Vagina (tissue), 2 donors: ENCODE data around the gene CERCAM. TPM values are rescaled to one million over a fixed set of nuclear protein-coding genes. Genes with fewer than 3 reads are reported as not detected.

Source experiments
- DNase-seq, 2 donors: peaks; one replicate each; pipeline ENCODE4 v3.0.0-alpha.2; 2017; ENCODE audit errors: extremely low spot score in 2 of 2
- H3K27ac ChIP-seq: fragments of 200-600 bp; sonication (generic); one replicate; pipeline ENCODE4 v1.5.1; 2019
- H3K27me3 ChIP-seq: fragments of 200-600 bp; sonication (generic); one replicate; pipeline ENCODE4 v1.5.1; 2019
- H3K36me3 ChIP-seq, 2 donors: fragments of 200-600 bp; sonication (generic); one replicate each; pipeline ENCODE4 v1.5.1; 2017 to 2019
- H3K4me1 ChIP-seq: fragments of 200-600 bp; sonication (generic); one replicate; pipeline ENCODE4 v1.5.1; 2019
- H3K4me3 ChIP-seq, 2 donors: fragments of 200-600 bp; sonication (generic); 1 replicate in 1 of 2; 2 replicates in 1 of 2; pipeline ENCODE4 v1.5.1; 2016 to 2019
- H3K9me3 ChIP-seq: fragments of 200-600 bp; sonication (generic); one replicate; pipeline ENCODE4 v1.5.1; 2019
- CTCF ChIP-seq, 3 experiments: fragments of 450-650 bp in 2 of 3; fragments of 200-600 bp in 1 of 3; sonication (generic) in 1 of 3; IDR thresholded peaks; one replicate each; pipeline ENCODE4 v1.5.1; 2017 to 2019; ENCODE audit warnings: antibody characterized with exemption in 3 of 3, mild to moderate bottlenecking in 2 of 3, moderate library complexity in 2 of 3
- POLR2A ChIP-seq, 2 donors: fragments of 450-650 bp; IDR thresholded peaks; one replicate each; pipeline ENCODE4 v1.6.1; 2017; ENCODE audit warnings: antibody characterized with exemption in 2 of 2, mild to moderate bottlenecking in 2 of 2, moderate library complexity in 2 of 2
- POLR2AphosphoS5 ChIP-seq, 2 donors: sonication (generic); formaldehyde crosslinking; IDR thresholded peaks; one replicate each; pipeline ENCODE4 v1.9.0; 2017; ENCODE audit warnings: antibody characterized with exemption in 2 of 2, mild to moderate bottlenecking in 2 of 2, low read depth in 1 of 2; ENCODE audit not compliant: insufficient read depth in 1 of 2
- intact Hi-C: fragments of 100-400 bp; cut with DNase I; formaldehyde crosslinking; loops from one replicate; pipeline ENCODE4 v1.15.1; 2023
- total RNA-seq: library from RNA; depleted of rRNA; stranded (reverse); fragments of >200 nt; gene quantifications from one replicate; pipeline ENCODE4 v1.2.3, GENCODE V29; 2016

Gene CERCAM
- total RNA-seq, 1 donor from 2014 or later, result 36.1 TPM

GRCh38 chr9:128414461-128414860, 6.2 kb upstream of the CERCAM start:
- Histone ChIP-seq H3K9me3 (no peaks in the 10 kb centered on the region), H3K4me3 (no peak overlapping the region), H3K36me3 (no peaks in the 10 kb centered on the region), H3K27ac (no peak overlapping the region), H3K4me1 (peaks cover 7% of the 10 kb centered on the region), H3K27me3 (no peaks in the 10 kb centered on the region)
- TF ChIP-seq POLR2A (IDR thresholded peaks at IDR 0.05) (no peak), CTCF (IDR thresholded peaks at IDR 0.05) (no peak), POLR2AphosphoS5 (IDR thresholded peaks at IDR 0.05; ENCODE audit: insufficient read depth in 1 of 2, low read depth in 1 of 2) (no peak)
- no peak for DNase-seq
- intact Hi-C loops, result loop anchor here (10.0 kb wide), 1 partner anchor 50 kb away; no protein-coding TSS in a partner anchor

- Histone ChIP-seq H3K27me3 (no peaks in the 10 kb centered on the region), H3K27ac (no peak overlapping the region), H3K9me3 (no peaks in the 10 kb centered on the region), H3K4me3 (no peak overlapping the region), H3K36me3 (no peaks in the 10 kb centered on the region), H3K4me1 (peaks cover 13% of the 10 kb centered on the region)
- no peak for TF ChIP-seq CTCF (IDR thresholded peaks at IDR 0.05)
- no peak for TF ChIP-seq POLR2A (IDR thresholded peaks at IDR 0.05)
- TF ChIP-seq POLR2AphosphoS5 (IDR thresholded peaks at IDR 0.05; ENCODE audit: insufficient read depth in 1 of 2, low read depth in 1 of 2), result no peak
- no peak for DNase-seq
- intact Hi-C loops, result loop anchor here (10.0 kb wide), 1 partner anchor 50 kb away; no protein-coding TSS in a partner anchor
Measured at GRCh38 chr9:128415281-128415680, 5.4 kb upstream of the CERCAM start.

- Histone ChIP-seq H3K9me3 (no peaks in the 10 kb centered on the region), H3K27me3 (no peaks in the 10 kb centered on the region), H3K4me1 (peaks cover 16% of the 10 kb centered on the region), H3K27ac (no peak overlapping the region), H3K4me3 (no peak overlapping the region), H3K36me3 (no peaks in the 10 kb centered on the region)
- no peak for DNase-seq
- no peak for TF ChIP-seq POLR2A (IDR thresholded peaks at IDR 0.05)
- TF ChIP-seq CTCF (IDR thresholded peaks at IDR 0.05), result no peak
- peak in 1 of 2 donors; percentile 33 for TF ChIP-seq POLR2AphosphoS5 (IDR thresholded peaks at IDR 0.05; ENCODE audit: insufficient read depth in 1 of 2, low read depth in 1 of 2)
- intact Hi-C loops, result loop anchor here (10.0 kb wide), 1 partner anchor 51 kb away; no protein-coding TSS in a partner anchor
Measured at GRCh38 chr9:128416014-128416413, 4.6 kb upstream of the CERCAM start.

GRCh38 chr9:128416432-128417019, 4.1 kb upstream of the CERCAM start:
- no peaks in the 10 kb centered on the region for H3K9me3 ChIP-seq
- no peak for DNase-seq
- H3K27me3 ChIP-seq, result no peaks in the 10 kb centered on the region
- TF ChIP-seq CTCF (IDR thresholded peaks at IDR 0.05) (no peak), POLR2A (IDR thresholded peaks at IDR 0.05) (no peak), POLR2AphosphoS5 (IDR thresholded peaks at IDR 0.05; ENCODE audit: insufficient read depth in 1 of 2, low read depth in 1 of 2) (no peak)
- H3K4me3 ChIP-seq, result no peak overlapping the region
- no peaks in the 10 kb centered on the region for H3K36me3 ChIP-seq
- H3K27ac ChIP-seq, result no peak overlapping the region
- intact Hi-C loops, result loop anchor here (10.0 kb wide), 1 partner anchor 52 kb away; no protein-coding TSS in a partner anchor
- peaks cover 21% of the 10 kb centered on the region for H3K4me1 ChIP-seq
